ENCODE measurements around the gene MMP11. TPM values are rescaled to one million over a fixed set of nuclear protein-coding genes. Genes with fewer than 3 reads are reported as not detected.

Gene MMP11
- total and polyA plus RNA-seq, 11 donors, result 5.2 to 17.0 (median 10.4) TPM

GRCh38 chr22:23801886-23802377 lies 29.3 kb downstream of the MMP11 start:
- ATAC-seq, result no peak
- 88 to 94% (median 93%) methylated on average over 8 of the region's 8 CpGs for WGBS, 4 donors
- no peaks in the 10 kb centered on the region for H3K9me3 ChIP-seq
- no peak for DNase-seq
- peaks cover 0 to 98% (median 90%) of the 10 kb centered on the region in 9 donors for H3K36me3 ChIP-seq
- H3K4me3 ChIP-seq, result no peak overlapping the region
- H3K27ac ChIP-seq, result no peak overlapping the region
- no peaks in the 10 kb centered on the region for H3K27me3 ChIP-seq
- intact Hi-C loops (cut with DNase I), result no loop called here
- TF ChIP-seq CTCF (IDR thresholded peaks at IDR 0.05) (no peak), POLR2A (IDR thresholded peaks at IDR 0.05) (no peak)
- peaks cover 0 to 5% (median 0%) of the 10 kb centered on the region in 12 donors for H3K4me1 ChIP-seq

DNA sequence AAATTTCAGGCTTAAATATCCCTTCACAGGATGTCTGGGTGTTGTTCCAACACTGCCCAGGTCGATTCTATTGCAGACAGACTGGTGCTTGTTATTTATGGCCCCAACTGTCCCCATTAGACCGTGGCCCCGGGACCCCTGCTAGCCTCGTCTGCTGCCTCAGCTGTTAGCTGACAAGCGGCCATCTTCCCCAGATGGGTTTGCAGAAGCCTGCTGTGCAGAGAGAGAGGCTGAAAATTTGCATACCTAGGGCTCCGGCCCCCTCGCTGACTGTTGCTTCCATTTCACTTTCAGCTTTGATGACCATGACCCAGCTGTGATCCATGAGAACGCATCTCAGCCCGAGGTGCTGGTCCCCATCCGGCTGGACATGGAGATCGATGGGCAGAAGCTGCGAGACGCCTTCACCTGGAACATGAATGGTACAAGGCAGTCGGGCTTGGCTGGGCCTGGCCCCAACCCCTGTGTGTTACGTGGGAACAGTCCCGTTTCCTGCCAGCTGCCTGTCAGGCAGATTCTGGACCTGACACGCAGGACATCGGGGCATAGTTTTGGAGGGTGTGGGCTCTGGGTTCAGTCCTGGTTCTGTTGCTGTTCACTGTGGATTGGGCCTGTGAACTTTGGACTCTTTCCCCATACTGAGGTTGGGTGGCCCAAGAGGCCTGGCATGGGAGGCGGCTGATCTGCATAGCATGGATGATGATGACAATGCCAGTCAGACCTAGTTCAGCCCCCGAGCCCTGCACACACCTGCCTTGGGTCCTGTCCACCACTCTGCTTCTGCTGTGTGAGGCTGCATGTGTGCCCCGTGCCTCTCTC lies 30.6 kb downstream of the MMP11 start:
- DNase-seq, result no peak
- Histone ChIP-seq H3K27ac (no peak overlapping the region), H3K36me3 (peaks cover 0 to 97% (median 91%) of the 10 kb centered on the region in 9 donors), H3K9me3 (no peaks in the 10 kb centered on the region), H3K4me1 (peaks cover 0 to 5% (median 0%) of the 10 kb centered on the region in 12 donors), H3K4me3 (no peak overlapping the region), H3K27me3 (no peaks in the 10 kb centered on the region)
- intact Hi-C loops (cut with DNase I), result no loop called here
- 82 to 91% (median 83%) methylated on average over 17 to 21 of the region's 21 CpGs for WGBS, 4 donors
- peak in 1 of 4 donors; percentile 11 for ATAC-seq
- TF ChIP-seq POLR2A (IDR thresholded peaks at IDR 0.05) (no peak), CTCF (IDR thresholded peaks at IDR 0.05) (no peak)

- no peaks in the 10 kb centered on the region for H3K9me3 ChIP-seq
- peaks cover 0 to 99% (median 82%) of the 10 kb centered on the region in 9 donors for H3K36me3 ChIP-seq
- peak overlapping the region in 1 of 12 donors; percentile 0 for H3K27ac ChIP-seq
- no peak overlapping the region for H3K4me3 ChIP-seq
- ATAC-seq (peak in 3 of 4 donors; percentile 20 to 34 (median 33)), DNase-seq (no peak)
- peaks cover 0 to 5% (median 0%) of the 10 kb centered on the region in 12 donors for H3K4me1 ChIP-seq
- intact Hi-C loops (cut with DNase I), result no loop called here
- 66 to 90% (median 75%) methylated on average over 9 to 12 of the region's 12 CpGs for WGBS, 4 donors
- H3K27me3 ChIP-seq, result no peaks in the 10 kb centered on the region
- TF ChIP-seq CTCF (IDR thresholded peaks at IDR 0.05) (no peak), POLR2A (IDR thresholded peaks at IDR 0.05) (no peak)
These were observed 32.2 kb downstream of the MMP11 start for GRCh38 chr22:23804781-23805291.

DNA sequence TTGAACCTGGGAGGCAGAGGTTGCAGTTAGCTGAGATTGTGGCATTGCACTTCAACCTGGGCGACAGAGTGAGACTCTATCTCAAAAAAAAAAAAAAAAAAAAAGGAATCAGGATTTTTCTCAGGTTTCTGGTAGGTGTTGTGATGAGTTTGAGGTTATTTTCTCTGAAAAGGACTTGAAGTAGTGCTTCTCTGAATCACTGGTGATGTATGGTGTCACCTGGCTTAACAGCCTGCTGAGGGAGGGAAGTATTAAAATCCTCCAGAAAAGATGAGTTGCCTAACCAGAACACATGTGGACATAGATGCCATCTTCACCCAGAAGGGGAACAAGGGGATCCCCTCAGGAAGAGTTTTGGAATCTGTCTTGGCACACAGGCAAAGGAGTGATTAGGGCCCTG lies 34.2 kb downstream of the MMP11 start:
- intact Hi-C loops (cut with DNase I), result no loop called here
- WGBS, 4 donors, result 89 to 100% (median 94%) methylated on average over 1 of the region's 1 CpG
- H3K4me1 ChIP-seq, result peaks cover 0 to 5% (median 0%) of the 10 kb centered on the region in 12 donors
- ATAC-seq, result no peak
- H3K27ac ChIP-seq, result no peak overlapping the region
- TF ChIP-seq CTCF (IDR thresholded peaks at IDR 0.05) (no peak), POLR2A (IDR thresholded peaks at IDR 0.05) (no peak)
- no peaks in the 10 kb centered on the region for H3K27me3 ChIP-seq
- H3K36me3 ChIP-seq, result peaks cover 0 to 99% (median 77%) of the 10 kb centered on the region in 9 donors
- no peak overlapping the region for H3K4me3 ChIP-seq
- no peaks in the 10 kb centered on the region for H3K9me3 ChIP-seq
- no peak for DNase-seq
